ENCODE measurements around the gene APOL5. TPM values are rescaled to one million over a fixed set of nuclear protein-coding genes. Genes with fewer than 3 reads are reported as not detected.

Gene APOL5
- total and polyA plus RNA-seq, 8 donors: 0.07 TPM; not detected in 7

GRCh38 chr22:35777335-35777975, 59.8 kb downstream of the APOL5 start:
- H3K9me3 ChIP-seq: no peaks in the 10 kb centered on the region
- no peak for FAIRE-seq
- H3K27me3 ChIP-seq: no peaks in the 10 kb centered on the region
- intact Hi-C loops (cut with DNase I): no loop called here
- TF ChIP-seq, protein P1, sequence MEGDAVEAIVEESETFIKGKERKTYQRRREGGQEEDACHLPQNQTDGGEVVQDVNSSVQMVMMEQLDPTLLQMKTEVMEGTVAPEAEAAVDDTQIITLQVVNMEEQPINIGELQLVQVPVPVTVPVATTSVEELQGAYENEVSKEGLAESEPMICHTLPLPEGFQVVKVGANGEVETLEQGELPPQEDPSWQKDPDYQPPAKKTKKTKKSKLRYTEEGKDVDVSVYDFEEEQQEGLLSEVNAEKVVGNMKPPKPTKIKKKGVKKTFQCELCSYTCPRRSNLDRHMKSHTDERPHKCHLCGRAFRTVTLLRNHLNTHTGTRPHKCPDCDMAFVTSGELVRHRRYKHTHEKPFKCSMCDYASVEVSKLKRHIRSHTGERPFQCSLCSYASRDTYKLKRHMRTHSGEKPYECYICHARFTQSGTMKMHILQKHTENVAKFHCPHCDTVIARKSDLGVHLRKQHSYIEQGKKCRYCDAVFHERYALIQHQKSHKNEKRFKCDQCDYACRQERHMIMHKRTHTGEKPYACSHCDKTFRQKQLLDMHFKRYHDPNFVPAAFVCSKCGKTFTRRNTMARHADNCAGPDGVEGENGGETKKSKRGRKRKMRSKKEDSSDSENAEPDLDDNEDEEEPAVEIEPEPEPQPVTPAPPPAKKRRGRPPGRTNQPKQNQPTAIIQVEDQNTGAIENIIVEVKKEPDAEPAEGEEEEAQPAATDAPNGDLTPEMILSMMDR (IDR thresholded peaks at IDR 0.05): no peak
- H3K36me3 ChIP-seq: peaks cover 0 to 10% (median 0%) of the 10 kb centered on the region in 3 donors
- no peak for ATAC-seq
- DNase-seq: no peak
- WGBS, 2 donors: 90 to 91% methylated on average over 4 of the region's 4 CpGs
- no peak overlapping the region for H3K27ac ChIP-seq
- peaks cover 0 to 4% (median 0%) of the 10 kb centered on the region in 3 donors for H3K4me1 ChIP-seq
- no peak overlapping the region for H3K4me3 ChIP-seq

Other genes starting within 250 kb of the APOL5 start
- 1 to 10 TPM in 1 of 6 donors, under 1 TPM in 5; 0.28 to 1.1 (median 0.54) TPM for gene RASD2, start 177.0 kb upstream of the APOL5 start, total RNA-seq
- gene RASD2, start 177.0 kb upstream of the APOL5 start, polyA plus RNA-seq: 1 to 10 TPM in 1 of 2 donors, under 1 TPM in 1; 0.57 to 1.4 TPM
- gene MB, start 100.5 kb upstream of the APOL5 start, total RNA-seq: 1 to 10 TPM in 1 of 6 donors, under 1 TPM in 3, not detected in 2; 0.46 to 6.6 (median 0.70) TPM
- 1 to 10 TPM; 1.5 to 5.4 TPM for gene MB, start 100.5 kb upstream of the APOL5 start, polyA plus RNA-seq
- gene APOL6, start 69.4 kb upstream of the APOL5 start, total RNA-seq: 10 to 100 TPM in 2 of 6 donors, 1 to 10 TPM in 4; 2.5 to 12.6 (median 4.3) TPM
- 1 to 10 TPM; 2.0 to 3.4 TPM for gene APOL6, start 69.4 kb upstream of the APOL5 start, polyA plus RNA-seq

Data from pancreas (tissue), 10 donors.